A172 (cell line): ENCODE data around the gene VWA1. TPM values are rescaled to one million over a fixed set of nuclear protein-coding genes. Genes with fewer than 3 reads are reported as not detected.
"Not testable (repeated sequence)": the region's sequence is repeated elsewhere in the genome, so short reads cannot be mapped to it uniquely, and the experiment has no call there.

ENCODE experiments used
- DNase-seq: peaks from one replicate; pipeline ENCODE4 v3.0.0-alpha.2; 2015; ENCODE audit warnings: low spot score
- total RNA-seq: library from RNA; depleted of rRNA; stranded (reverse); fragments of >200 nt; shearing (Covaris generic); gene quantifications from 2 replicates; pipeline ENCODE4 v1.2.3, GENCODE V29; 2014

Gene VWA1
- total RNA-seq, 1 experiment from 2014 or later, result 2.0 TPM

GRCh38 chr1:1455934-1456333 is 20.4 kb downstream of the VWA1 start:
- DNase-seq, result not testable (repeated sequence)

GRCh38 chr1:1456683-1457255 is 21.3 kb downstream of the VWA1 start:
- not testable (repeated sequence) for DNase-seq

- not testable (repeated sequence) for DNase-seq
Observed at GRCh38 chr1:1459156-1459555, 23.7 kb downstream of the VWA1 start.

DNA sequence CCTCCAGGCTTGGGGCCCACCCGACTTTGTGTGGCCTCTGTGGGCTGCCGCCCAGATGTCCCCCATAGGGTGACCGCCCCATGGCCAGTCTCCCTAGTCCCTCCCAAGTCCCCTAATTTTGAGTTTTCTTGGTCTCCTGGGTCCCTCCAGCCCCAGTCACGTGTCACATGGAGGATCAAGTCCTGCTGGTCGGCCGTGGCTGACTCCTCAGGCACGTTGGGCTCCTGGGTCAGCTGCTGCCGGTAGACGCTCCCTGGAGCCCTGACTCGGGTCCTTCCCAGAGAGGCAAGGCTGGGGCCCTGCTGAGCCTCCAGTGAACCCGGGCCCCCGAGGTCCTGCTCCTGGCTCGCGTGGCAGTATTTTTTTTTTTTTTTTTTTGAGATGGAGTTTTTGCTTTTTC is 24.2 kb downstream of the VWA1 start:
- DNase-seq, result not testable (repeated sequence)

DNA sequence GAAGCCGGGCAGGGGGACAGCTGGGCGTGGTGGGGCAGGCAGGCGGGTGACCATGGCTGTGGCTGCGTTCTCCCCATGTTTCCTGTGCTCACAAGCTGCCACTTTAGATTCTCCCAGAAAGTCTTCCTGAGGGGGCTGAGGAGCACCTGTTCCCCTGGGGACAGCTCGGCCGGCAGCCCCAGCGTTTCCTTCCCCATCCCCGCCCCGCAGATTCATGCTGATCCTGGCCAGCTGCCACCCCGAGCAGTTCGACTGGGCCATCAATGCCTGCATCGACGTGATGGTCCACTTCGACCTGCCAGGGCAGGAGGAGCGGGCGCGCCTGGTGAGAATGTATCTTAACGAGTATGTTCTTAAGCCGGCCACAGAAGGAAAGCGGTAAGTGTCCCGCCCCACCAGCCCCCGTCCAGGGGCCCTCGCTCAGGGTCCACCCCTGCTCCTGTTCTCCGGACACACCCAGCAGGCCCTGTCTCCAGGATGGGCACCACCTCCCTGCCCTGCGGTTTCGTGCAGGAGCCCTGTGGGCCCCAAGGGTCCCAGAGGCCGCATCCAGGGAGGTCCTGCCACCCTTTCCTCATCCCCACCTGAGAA is 25.1 kb downstream of the VWA1 start:
- no peak for DNase-seq

GRCh38 chr1:1461721-1462317 is 26.3 kb downstream of the VWA1 start:
- DNase-seq, result no peak

- DNase-seq, result no peak
Observed at GRCh38 chr1:1462318-1462966, 27.0 kb downstream of the VWA1 start.

DNA sequence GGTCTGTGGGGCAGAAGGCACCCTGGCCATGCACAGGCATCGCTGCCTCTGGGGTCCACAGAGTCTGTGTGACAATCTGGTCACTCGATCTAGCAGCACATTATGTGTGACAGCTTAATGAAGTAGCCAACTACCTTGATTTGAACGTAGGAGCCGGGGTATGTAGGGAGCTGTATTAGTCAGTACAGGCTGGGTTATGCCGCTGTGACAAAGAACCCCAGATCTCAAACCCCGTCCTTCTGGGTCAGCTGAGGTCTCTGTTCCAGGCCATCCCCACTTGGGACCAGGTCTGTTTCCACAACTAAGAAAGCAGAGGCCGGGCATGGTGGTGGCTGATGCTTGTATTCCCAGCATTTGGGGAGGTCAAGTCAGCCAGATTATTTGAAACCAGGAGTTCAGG is 27.8 kb downstream of the VWA1 start:
- DNase-seq, result no peak

DNA sequence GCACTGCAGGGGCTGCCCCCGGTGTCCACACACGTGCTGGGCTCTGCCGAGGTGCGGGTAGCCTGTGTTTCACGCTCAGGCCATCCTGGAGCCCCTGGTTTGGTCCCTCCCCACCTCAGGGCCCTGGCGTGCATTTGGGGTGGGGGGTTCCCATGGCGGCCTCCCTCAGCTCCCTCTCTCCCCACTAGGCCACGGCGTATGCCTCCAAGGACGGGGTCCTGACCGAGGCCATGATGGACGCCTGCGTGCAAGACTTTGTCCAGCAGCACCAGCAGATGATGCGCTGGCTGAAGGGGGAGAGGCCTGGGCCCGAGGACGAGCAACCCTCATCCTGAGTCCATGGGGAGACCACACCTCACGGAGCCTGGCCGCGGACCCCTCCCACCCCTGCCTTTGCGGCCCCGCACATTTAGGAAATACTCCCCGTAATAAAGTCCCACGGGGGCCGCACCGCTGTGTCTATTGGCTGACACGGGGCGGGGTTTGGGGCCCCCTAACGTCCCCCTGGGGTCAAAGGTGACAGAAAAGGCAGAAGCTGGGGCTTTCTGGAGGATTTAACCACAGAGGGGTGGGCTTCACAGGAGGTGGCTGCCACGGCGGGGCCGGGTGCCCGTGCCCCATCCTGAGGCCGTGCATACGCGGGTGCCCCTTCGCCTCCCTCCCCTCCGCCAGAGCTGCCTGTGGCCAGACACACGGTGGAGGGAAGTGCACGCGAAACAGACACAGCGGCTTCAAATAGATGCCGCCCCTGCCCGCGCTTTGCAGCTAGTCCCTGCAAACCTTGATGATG is 32.9 kb downstream of the VWA1 start:
- DNase-seq, result not testable (repeated sequence)

DNA sequence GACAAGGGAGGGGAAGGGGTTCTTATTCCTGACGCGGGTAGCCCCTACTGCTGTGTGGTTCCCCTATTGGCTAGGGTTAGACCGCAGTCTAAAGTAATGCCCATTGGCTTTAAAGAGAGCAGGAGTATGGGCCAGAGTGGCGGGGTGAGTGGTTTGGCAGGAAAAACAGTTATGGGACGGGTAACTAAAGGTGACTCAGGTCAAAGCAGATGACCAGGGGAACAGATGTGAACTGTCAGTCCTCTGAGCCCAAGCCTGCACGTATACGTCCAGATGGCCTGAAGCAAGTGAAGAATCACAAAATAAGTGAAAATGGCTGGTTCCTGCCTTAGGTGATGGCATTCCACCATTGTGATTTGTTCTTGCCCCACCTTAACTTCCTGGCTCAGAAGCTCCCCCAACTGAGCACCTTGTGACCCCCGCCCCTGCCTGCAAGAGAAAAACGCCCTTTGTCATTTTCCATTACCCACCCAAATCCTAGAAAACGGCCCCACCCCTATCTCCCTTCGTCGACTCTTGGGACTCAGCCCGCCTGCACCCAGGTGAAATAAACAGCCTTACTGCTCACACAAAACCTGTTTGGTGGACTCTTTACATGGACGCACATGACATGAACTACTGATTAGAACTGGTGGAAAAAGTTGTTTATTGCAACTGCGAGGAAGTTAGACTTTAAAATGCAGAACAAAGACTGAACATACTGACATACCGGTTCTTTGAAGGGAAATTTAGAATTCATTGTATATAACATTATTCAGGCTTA is 35.3 kb downstream of the VWA1 start:
- no peak for DNase-seq

DNA sequence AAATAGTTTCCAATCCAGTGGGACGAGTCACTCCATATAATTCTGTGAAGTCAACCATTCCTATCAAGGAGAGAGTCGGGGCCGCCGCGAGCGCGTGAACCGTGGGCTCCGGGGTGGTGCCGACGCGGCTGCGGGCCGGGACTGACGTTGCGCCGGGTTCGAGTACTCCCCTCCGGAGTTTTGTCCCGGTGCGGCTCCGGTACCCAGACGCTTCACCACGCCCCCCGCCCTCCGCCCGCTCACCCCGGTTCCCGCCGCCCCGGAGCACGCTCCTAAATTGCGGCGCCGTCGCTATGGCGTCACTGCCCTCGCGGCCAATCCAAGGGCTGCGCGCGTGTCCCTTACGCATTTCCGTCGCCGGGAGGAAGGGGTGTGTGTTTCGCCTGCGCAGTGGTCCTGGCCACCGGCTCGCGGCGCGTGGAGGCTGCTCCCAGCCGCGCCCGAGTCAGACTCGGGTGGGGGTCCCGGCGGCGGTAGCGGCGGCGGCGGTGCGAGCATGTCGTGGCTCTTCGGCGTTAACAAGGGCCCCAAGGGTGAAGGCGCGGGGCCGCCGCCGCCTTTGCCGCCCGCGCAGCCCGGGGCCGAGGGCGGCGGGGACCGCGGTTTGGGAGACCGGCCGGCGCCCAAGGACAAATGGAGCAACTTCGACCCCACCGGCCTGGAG is 36.0 kb downstream of the VWA1 start, which contains the start of gene ATAD3B:
Gene ATAD3B, plus strand, starts transcription at position 377 of the 664 bp plus-strand sequence. Its CDS starts 120 bp downstream, at position 497.
- DNase-seq, result peak; percentile 69

DNA sequence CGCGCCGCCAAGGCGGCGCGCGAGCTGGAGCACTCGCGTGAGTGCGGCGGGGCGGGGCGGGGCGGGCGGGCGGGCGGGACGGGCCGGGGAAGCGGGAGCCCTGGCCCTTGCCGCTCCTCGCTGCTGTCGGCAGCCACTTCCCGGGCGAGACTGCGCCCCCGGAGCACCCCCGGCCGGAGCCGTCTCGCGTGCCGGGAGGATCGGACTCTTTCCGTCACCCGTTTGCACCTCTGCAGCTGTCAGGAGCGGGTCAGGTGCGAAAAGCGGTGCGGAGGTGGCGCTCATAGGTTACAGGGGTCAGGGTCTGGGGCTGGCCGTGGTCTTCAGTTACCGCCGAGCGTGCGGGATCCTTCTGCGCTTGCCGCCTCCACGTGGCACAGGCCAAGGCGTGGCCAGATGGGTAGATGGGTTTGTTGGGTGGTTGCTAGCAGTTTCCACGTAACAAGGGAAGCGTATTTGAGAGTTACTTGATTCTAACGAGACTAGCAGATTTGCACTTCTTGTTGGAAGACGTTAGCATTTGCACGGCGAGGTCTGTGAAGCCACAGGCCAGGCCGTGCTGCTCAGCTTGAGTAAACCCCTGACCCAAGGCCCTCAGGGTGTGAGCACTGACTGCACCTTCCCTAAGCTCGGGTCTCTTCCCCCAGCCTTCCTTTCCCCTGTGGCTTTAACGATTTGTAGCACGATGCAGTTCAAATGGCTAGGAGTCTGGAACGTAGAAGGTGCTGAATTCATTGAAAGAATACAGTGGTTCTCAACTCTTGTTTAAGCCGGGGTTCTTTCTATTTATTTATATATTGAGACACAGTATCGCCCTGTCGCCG is 36.8 kb downstream of the VWA1 start:
- not testable (repeated sequence) for DNase-seq

GRCh38 chr1:1476011-1476410 is 40.5 kb downstream of the VWA1 start:
- DNase-seq, result not testable (repeated sequence)

DNA sequence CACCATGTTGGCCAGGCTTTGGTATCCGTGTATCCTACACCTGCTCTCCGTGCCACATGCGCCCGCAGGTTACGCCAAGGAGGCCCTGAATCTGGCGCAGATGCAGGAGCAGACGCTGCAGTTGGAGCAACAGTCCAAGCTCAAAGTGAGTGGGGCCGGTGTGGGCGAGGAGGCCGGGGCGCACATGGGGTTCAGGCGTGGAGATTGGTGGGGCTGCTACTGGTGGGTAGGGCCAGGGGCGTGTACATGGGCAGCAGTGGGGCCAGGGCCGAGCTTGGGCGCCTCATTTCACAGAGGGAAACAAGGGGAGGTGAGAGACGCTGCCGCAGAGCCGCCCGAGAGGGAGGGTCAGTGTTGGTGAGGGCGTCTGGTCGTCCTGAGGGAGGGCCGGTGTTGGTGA is 41.7 kb downstream of the VWA1 start:
- no peak for DNase-seq

GRCh38 chr1:1479547-1480487 is 44.3 kb downstream of the VWA1 start:
- DNase-seq, result no peak

DNA sequence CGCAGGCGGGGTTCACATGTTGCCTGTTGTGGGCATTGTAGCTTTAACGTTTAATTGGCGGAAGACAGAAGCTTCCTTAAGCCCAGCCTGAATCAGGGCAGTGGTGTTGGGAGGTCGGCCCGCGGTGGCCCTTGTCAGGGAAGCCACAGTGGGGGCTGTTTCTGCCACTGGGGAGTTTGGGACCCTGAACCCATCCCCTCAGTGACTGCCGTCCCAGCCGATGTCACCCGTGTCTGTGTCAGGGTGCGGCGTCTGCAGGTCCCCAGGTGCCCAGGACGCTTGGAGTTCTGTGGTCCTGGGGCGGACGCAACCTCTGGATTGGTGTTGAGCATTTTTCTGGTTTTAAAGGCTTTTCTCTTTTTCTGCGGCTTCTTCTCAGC is 45.0 kb downstream of the VWA1 start:
- not testable (repeated sequence) for DNase-seq

DNA sequence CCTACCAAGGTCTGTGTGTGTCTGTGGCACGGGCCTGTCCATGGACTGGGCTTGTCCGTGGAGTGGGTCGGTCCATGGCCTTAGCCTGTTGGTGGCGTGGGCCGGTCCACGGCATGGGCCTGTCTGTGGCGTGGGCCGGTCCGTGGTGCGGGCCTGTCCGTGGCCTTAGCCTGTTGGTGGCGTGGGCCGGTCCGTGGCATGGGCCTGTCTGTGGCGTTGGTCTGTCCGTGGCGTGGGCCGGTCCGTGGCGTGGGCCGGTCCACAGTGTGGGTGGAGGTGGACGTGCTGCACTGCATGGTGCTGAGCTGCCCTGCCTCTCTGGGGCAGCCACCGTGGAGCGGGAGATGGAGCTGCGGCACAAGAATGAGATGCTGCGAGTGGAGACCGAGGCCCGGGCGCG is 46.3 kb downstream of the VWA1 start:
- DNase-seq, result not testable (repeated sequence)

DNA sequence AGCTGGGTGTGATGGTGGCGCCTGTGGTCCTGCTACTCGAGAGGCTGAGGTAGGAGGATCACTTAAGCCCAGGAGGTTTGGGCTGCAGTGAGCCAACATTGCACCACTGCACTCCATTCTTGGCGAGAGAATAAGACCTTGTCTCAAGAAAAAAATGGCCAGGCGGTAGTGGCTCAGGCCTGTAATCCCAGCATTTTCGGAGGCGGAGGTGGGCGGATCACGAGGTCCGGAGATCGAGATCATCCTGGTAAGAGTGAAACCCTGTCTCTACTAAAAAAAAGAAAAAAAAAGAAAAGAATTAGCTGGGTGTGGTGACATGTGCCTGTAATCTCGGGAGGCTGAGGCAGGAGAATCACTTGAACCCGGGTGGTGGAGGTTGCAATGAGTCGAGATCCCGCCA is 47.4 kb downstream of the VWA1 start:
- no peak for DNase-seq

- DNase-seq, result no peak
Observed at GRCh38 chr1:1483714-1484113, 48.2 kb downstream of the VWA1 start.
